Trophoblast cell (in vitro differentiated cells and primary cell): ENCODE results near the gene OPN5.

Experiments used
- DNase-seq, 2 donors: peaks; one replicate each; pipeline ENCODE4 v3.0.0-alpha.2; 2016
- H2AFZ ChIP-seq: 2 replicates; pipeline ENCODE4 v1.6.1; 2013; ENCODE audit warnings: low read length, moderate library complexity, mild to moderate bottlenecking; ENCODE audit not compliant: insufficient read depth, poor library complexity
- H2AK5ac ChIP-seq: 2 replicates; pipeline ENCODE4 v1.6.1; 2013; ENCODE audit warnings: mild to moderate bottlenecking, low read length
- H2BK120ac ChIP-seq: 2 replicates; pipeline ENCODE4 v1.6.1; 2013; ENCODE audit warnings: low read length, mild to moderate bottlenecking, moderate library complexity; ENCODE audit not compliant: insufficient read depth, poor library complexity
- H2BK12ac ChIP-seq: 2 replicates; pipeline ENCODE4 v1.6.1; 2013; ENCODE audit warnings: mild to moderate bottlenecking, low read length, moderate library complexity
- H2BK5ac ChIP-seq: 2 replicates; pipeline ENCODE4 v1.6.1; 2013; ENCODE audit warnings: low read length, low read depth, moderate library complexity, mild to moderate bottlenecking; ENCODE audit not compliant: poor library complexity
- H3K14ac ChIP-seq: 2 replicates; pipeline ENCODE4 v1.6.1; 2013; ENCODE audit warnings: mild to moderate bottlenecking, low read length
- H3K18ac ChIP-seq: 2 replicates; pipeline ENCODE4 v1.6.1; 2013; ENCODE audit warnings: mild to moderate bottlenecking, low read length
- H3K23ac ChIP-seq: 2 replicates; pipeline ENCODE4 v1.6.1; 2013; ENCODE audit warnings: low read length
- H3K27ac ChIP-seq: 2 replicates; pipeline ENCODE4 v1.5.1; 2013; ENCODE audit warnings: low read depth, mild to moderate bottlenecking, inconsistent platforms, low read length, moderate library complexity
- H3K27me3 ChIP-seq: 2 replicates; pipeline ENCODE4 v1.6.1; 2013; ENCODE audit warnings: inconsistent platforms, mild to moderate bottlenecking, low read length, moderate library complexity; ENCODE audit not compliant: insufficient read depth
- H3K36me3 ChIP-seq, 2 experiments: 1 replicate in 1 of 2; 2 replicates in 1 of 2; pipeline ENCODE4 v1.6.1; 2013; ENCODE audit warnings: low read length in 2 of 2, mild to moderate bottlenecking in 2 of 2, moderate library complexity in 1 of 2; ENCODE audit not compliant: insufficient read depth in 2 of 2, control insufficient read depth in 1 of 2
- H3K4ac ChIP-seq: 2 replicates; pipeline ENCODE4 v1.6.1; 2013; ENCODE audit warnings: low read depth, mild to moderate bottlenecking, low read length, moderate library complexity
- H3K4me1 ChIP-seq, 2 experiments: 1 replicate in 1 of 2; 2 replicates in 1 of 2; pipeline ENCODE4 v1.6.1; 2013; ENCODE audit warnings: low read length in 2 of 2, mild to moderate bottlenecking in 2 of 2, moderate library complexity in 1 of 2; ENCODE audit not compliant: insufficient read depth in 2 of 2, control insufficient read depth in 1 of 2
- H3K4me2 ChIP-seq: 2 replicates; pipeline ENCODE4 v1.6.1; 2013; ENCODE audit warnings: inconsistent platforms, mild to moderate bottlenecking, low read length, moderate library complexity
- H3K4me3 ChIP-seq: 2 replicates; pipeline ENCODE4 v1.5.1; 2013; ENCODE audit warnings: mild to moderate bottlenecking, low read depth, low read length, inconsistent platforms
- H3K79me1 ChIP-seq: one replicate; pipeline ENCODE4 v1.6.1; 2013; ENCODE audit warnings: low read length
- H3K79me2 ChIP-seq: 2 replicates; pipeline ENCODE4 v1.6.1; 2013; ENCODE audit warnings: low read length, mild to moderate bottlenecking; ENCODE audit not compliant: control insufficient read depth, insufficient read depth, poor library complexity
- H3K9ac ChIP-seq: 2 replicates; pipeline ENCODE4 v1.6.1; 2013; ENCODE audit warnings: mild to moderate bottlenecking, low read length
- H3K9me3 ChIP-seq: 2 replicates; pipeline ENCODE4 v1.6.1; 2013; ENCODE audit warnings: low read depth, mild to moderate bottlenecking, control low read depth, inconsistent platforms, low read length; ENCODE audit not compliant: insufficient read depth
- H4K12ac ChIP-seq: 2 replicates; pipeline ENCODE4 v1.6.1; 2013; ENCODE audit warnings: low read depth, mild to moderate bottlenecking, low read length, moderate library complexity
- H4K8ac ChIP-seq: 2 replicates; pipeline ENCODE4 v1.6.1; 2013; ENCODE audit warnings: low read depth, mild to moderate bottlenecking, low read length, moderate library complexity
- H4K91ac ChIP-seq: one replicate; pipeline ENCODE4 v1.6.1; 2013; ENCODE audit warnings: low read depth, mild to moderate bottlenecking, low read length, moderate library complexity
- WGBS: extraction: QIAGEN DNeasy Blood & Tissue Kit; methylation state at CpG from one replicate; pipeline ENCODE4 v1.1.7; 2013; ENCODE audit warnings: missing lambda C conversion rate; ENCODE audit not compliant: insufficient read length, insufficient coverage; ENCODE audit errors: extremely low coverage; 5-methylcytosine and 5-hydroxymethylcytosine counted together

The OPN5 gene

DNA sequence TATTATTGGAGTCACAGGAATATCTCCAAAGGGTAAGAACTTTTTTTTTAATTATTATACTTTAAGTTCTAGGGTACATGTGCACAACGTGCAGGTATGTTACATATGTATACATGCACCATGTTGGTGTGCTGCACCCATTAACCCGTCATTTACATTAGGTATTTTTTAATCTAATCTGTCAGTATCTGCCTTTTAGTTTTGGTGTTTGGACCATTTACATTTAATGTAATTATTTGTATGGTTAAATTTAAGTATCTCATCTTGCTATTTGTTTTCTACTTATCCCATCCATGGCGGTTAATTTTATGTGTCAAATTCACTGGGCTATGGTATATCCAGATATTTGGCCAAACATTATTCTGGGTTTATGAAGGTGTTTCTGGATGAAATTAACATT lies 15.4 kb upstream of the OPN5 start:
- H2BK120ac ChIP-seq = no peak overlapping the region
- H2BK12ac ChIP-seq = no peak overlapping the region
- no peaks in the 10 kb centered on the region for H3K9me3 ChIP-seq
- no peak overlapping the region for H3K4me3 ChIP-seq
- no peaks in the 10 kb centered on the region for H3K4me1 ChIP-seq
- no peak overlapping the region for H3K14ac ChIP-seq
- no peaks in the 10 kb centered on the region for H3K79me1 ChIP-seq
- no peak overlapping the region for H2AFZ ChIP-seq
- no peaks in the 10 kb centered on the region for H3K27me3 ChIP-seq
- H3K23ac ChIP-seq = no peak overlapping the region
- H3K36me3 ChIP-seq = no peaks in the 10 kb centered on the region
- WGBS = no CpG with 5 or more reads among the region's 3 CpGs
- no peak overlapping the region for H4K8ac ChIP-seq
- DNase-seq = no peak
- H3K9ac ChIP-seq = no peak overlapping the region
- no peaks in the 10 kb centered on the region for H3K79me2 ChIP-seq
- H3K4me2 ChIP-seq = no peak overlapping the region
- no peak overlapping the region for H4K91ac ChIP-seq
- no peak overlapping the region for H3K4ac ChIP-seq
- no peak overlapping the region for H3K18ac ChIP-seq
- no peak overlapping the region for H4K12ac ChIP-seq
- H3K27ac ChIP-seq = no peak overlapping the region
- no peak overlapping the region for H2BK5ac ChIP-seq
- no peak overlapping the region for H2AK5ac ChIP-seq

DNA sequence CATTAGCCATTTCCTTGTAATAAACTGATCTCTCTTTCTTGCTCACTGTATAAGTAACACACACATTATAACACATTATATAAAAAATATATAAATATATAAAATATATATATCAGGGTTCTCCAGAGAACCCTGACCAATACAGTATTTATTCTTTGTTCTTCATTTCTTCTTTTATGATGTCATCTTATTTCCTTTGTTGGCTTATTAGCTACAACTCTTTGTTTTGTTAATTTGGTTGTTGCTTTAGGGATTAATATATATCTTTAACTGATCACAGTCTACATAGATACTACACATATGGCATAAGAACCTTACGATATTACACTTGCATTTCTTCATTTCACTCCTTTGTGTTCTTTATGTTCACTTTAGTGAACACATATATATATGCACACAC lies 14.7 kb upstream of the OPN5 start:
- Histone ChIP-seq H3K18ac (no peak overlapping the region), H3K23ac (no peak overlapping the region), H3K79me1 (no peaks in the 10 kb centered on the region), H4K8ac (no peak overlapping the region), H3K9me3 (no peaks in the 10 kb centered on the region), H4K91ac (no peak overlapping the region), H2BK120ac (no peak overlapping the region), H2AFZ (no peak overlapping the region), H3K36me3 (no peaks in the 10 kb centered on the region), H3K4ac (no peak overlapping the region), H4K12ac (no peak overlapping the region), H3K4me3 (no peak overlapping the region), H3K14ac (no peak overlapping the region), H3K79me2 (no peaks in the 10 kb centered on the region), H3K27me3 (no peaks in the 10 kb centered on the region), H2BK12ac (no peak overlapping the region), H3K9ac (no peak overlapping the region), H3K27ac (no peak overlapping the region), H2BK5ac (no peak overlapping the region), H3K4me2 (no peak overlapping the region), H3K4me1 (no peaks in the 10 kb centered on the region), H2AK5ac (no peak overlapping the region)
- no peak for DNase-seq
- WGBS = no CpG with 5 or more reads among the region's 1 CpG

DNA sequence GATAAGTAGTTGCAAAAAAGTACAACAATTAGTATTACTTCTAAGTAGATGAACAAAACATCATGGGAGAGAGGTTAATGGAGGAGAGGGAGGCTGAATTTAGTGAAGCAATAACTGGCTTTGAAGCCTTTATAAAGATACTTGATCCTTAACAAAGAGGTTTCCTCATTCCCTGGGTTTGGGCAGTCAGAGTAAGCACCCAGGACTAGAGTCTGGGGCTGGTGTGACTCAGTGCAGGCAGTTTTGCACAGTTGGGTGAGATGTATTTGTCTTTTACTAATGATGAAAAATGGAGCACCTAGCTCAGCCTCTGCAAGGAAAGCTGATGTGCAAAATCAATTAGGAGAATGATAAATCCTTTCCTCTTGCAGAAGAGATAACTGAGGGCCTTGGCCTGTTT lies 11.8 kb upstream of the OPN5 start:
- Histone ChIP-seq H2BK5ac (no peak overlapping the region), H3K36me3 (no peaks in the 10 kb centered on the region), H3K9ac (no peak overlapping the region), H4K8ac (no peak overlapping the region), H2BK12ac (no peak overlapping the region), H2BK120ac (no peak overlapping the region), H3K4me3 (no peak overlapping the region), H3K4me1 (no peaks in the 10 kb centered on the region), H3K27me3 (no peaks in the 10 kb centered on the region), H3K9me3 (no peaks in the 10 kb centered on the region), H3K23ac (no peak overlapping the region), H3K27ac (no peak overlapping the region), H4K12ac (no peak overlapping the region), H3K18ac (no peak overlapping the region), H2AFZ (no peak overlapping the region), H4K91ac (no peak overlapping the region), H3K4me2 (no peak overlapping the region), H3K79me1 (no peaks in the 10 kb centered on the region), H3K4ac (no peak overlapping the region), H3K14ac (no peak overlapping the region), H2AK5ac (no peak overlapping the region), H3K79me2 (no peaks in the 10 kb centered on the region)
- DNase-seq = no peak

DNA sequence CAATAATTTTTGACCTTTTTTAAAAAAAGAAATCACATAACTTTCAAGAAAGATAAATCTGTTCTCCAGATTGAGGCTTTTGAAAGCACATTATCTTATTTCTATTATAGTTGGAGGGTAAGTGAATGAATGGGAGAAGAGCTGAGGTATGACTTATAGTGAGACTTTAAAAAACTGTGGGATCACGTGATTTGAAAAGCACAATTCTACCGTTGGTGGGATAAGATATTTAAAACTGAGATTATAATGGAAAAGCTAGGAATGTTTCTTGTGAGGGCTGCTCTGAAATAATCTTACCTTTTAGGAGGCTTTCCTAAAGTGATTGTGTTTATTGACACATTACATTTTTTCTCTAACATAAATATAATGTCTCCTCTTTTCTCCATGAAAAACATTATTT lies 9.5 kb upstream of the OPN5 start:
- no peak overlapping the region for H3K4me2 ChIP-seq
- H2AFZ ChIP-seq = no peak overlapping the region
- H2BK120ac ChIP-seq = no peak overlapping the region
- no peak overlapping the region for H4K12ac ChIP-seq
- no peaks in the 10 kb centered on the region for H3K79me2 ChIP-seq
- no peak overlapping the region for H3K4me3 ChIP-seq
- H2BK5ac ChIP-seq = no peak overlapping the region
- H3K27ac ChIP-seq = no peak overlapping the region
- no peaks in the 10 kb centered on the region for H3K27me3 ChIP-seq
- no peak overlapping the region for H2BK12ac ChIP-seq
- no peaks in the 10 kb centered on the region for H3K79me1 ChIP-seq
- no peaks in the 10 kb centered on the region for H3K36me3 ChIP-seq
- H3K4me1 ChIP-seq = no peaks in the 10 kb centered on the region
- H3K9me3 ChIP-seq = no peaks in the 10 kb centered on the region
- H3K4ac ChIP-seq = no peak overlapping the region
- no peak overlapping the region for H3K23ac ChIP-seq
- H4K8ac ChIP-seq = no peak overlapping the region
- no peak overlapping the region for H3K9ac ChIP-seq
- no peak overlapping the region for H2AK5ac ChIP-seq
- no peak overlapping the region for H3K18ac ChIP-seq
- no peak overlapping the region for H4K91ac ChIP-seq
- no CpG with 5 or more reads among the region's 2 CpGs for WGBS
- no peak for DNase-seq
- no peak overlapping the region for H3K14ac ChIP-seq

DNA sequence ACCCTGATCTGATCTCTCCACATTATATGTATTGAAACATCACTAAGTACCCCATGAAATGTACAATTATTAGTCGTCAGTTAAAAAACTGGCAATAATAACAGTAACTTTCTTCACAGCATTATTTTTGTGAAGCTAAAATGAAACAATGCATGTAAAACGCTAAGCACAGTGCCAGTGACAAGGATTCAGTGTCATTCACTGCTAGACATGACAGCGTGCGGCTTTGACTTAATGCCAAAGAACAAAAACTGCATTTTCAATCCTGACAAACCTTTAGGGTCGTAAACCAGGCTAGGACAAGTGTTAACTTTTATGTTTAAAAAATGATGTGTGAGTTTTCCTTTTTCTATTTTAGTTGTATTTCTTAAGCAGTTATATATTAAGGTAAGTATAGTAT lies 8.8 kb upstream of the OPN5 start:
- Histone ChIP-seq H3K23ac (no peak overlapping the region), H4K12ac (no peak overlapping the region), H3K79me2 (no peaks in the 10 kb centered on the region), H4K8ac (no peak overlapping the region), H3K9me3 (no peaks in the 10 kb centered on the region), H2BK5ac (no peak overlapping the region), H2BK12ac (no peak overlapping the region), H3K18ac (no peak overlapping the region), H3K4ac (no peak overlapping the region), H3K4me2 (no peak overlapping the region), H4K91ac (no peak overlapping the region), H3K27ac (no peak overlapping the region), H2AK5ac (no peak overlapping the region), H2AFZ (no peak overlapping the region), H3K79me1 (no peaks in the 10 kb centered on the region), H3K4me1 (no peaks in the 10 kb centered on the region), H3K36me3 (no peaks in the 10 kb centered on the region), H3K27me3 (no peaks in the 10 kb centered on the region), H3K14ac (no peak overlapping the region), H3K9ac (no peak overlapping the region), H2BK120ac (no peak overlapping the region), H3K4me3 (no peak overlapping the region)
- DNase-seq = no peak
- WGBS = no CpG with 5 or more reads among the region's 5 CpGs
